Measurements from ENCODE around the gene KEAP1.

KEAP1 gene

GRCh38 chr19:10450191-10450852, 52.8 kb downstream of the KEAP1 start:
- no peak for DNase-seq (ENCODE audit: low spot score)

DNA sequence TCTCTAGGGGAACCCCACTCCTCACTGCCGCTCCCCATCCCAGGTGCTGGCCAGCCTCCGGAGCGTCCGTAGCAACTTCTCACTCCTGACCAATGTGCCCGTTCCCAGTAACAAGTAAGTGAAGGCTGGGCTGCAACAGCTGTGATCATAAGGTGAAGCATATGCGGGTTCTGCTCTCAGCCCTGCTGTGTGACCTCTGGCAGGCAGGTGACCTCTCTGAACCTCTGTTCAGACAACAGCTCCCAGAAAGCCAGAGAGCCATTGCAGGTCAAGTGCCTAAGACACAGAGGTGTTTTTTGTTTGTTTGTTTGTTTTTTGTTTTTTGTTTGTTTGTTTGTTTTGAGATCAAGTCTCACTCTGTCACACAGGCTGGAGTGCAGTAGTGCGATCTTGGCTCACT, 54.1 kb downstream of the KEAP1 start:
- no peak for DNase-seq (ENCODE audit: low spot score)

DNA sequence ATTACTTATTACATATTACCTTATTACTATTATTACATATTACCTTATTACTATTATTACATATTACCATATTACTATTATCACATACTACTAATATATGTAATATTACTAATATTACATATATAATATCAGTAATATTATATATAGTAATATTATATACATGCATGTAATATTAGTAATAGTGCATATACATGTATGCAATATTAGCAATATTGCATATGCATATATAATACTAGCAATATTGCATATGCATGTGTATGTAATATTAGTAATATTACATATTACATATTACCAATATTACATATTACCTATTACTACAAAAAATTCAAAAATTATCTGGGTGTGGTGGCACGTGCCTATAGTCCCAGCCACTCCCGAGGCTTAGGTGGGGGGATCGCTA, 60.5 kb downstream of the KEAP1 start:
- DNase-seq (ENCODE audit: low spot score): no peak

- DNase-seq (ENCODE audit: low spot score): no peak
These were observed 63.6 kb downstream of the KEAP1 start for GRCh38 chr19:10439588-10439987.

Measured in left forelimb (tissue), 1 donor.